HG02588 (cell line): ENCODE data around the gene MRPL21.

Experiments used
- ATAC-seq: cut with Tn5 transposase; IDR thresholded peaks from one replicate; pipeline ENCODE4 v1.9.1; 2021; ENCODE audit warnings: mild to moderate bottlenecking, moderate library complexity; ENCODE audit not compliant: unreplicated experiment

Gene MRPL21

DNA sequence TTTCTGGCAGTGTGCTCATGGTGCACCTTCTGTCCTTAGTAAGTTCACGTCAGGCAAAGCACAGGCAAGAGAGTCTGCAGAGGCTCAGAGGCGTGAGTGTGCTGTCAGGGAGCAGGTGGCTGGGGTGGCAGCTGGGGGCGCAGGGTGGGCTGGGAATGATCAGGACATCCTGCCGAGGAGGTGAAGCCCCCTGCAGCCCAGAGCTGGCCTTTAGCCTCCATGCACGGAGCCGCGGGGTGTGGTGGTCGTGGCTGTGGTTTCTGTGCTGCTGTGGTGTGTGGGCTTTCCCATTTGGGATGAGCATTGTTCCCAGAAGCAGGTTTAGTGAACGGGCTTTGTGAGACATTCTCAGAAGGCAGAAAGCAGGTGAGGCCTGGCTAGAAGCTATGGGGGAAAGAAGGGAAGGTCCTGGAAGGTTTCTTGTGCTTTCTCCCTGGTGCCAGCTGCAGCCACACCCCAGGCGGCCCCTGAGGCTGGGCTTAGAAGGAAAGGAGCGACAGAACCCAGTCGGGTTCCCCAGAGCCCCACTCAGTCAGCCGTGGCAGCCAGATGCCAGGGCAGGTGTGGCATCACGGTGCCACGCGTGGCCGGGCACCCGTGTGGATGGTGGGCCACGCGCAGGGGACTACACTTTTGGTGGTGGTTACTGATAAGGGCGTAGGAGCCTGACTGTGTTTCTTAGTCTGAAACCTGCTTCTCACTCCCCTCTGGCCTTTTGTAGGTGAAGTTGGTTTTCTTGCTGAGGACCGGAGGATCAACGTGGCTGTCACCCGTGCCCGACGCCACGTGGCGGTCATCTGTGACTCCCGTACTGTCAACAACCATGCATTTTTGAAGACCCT is 32.1 kb upstream of the MRPL21 start:
- no peak for ATAC-seq

- no peak for ATAC-seq
Measured at GRCh38 chr11:68935066-68935465, 31.4 kb upstream of the MRPL21 start.

DNA sequence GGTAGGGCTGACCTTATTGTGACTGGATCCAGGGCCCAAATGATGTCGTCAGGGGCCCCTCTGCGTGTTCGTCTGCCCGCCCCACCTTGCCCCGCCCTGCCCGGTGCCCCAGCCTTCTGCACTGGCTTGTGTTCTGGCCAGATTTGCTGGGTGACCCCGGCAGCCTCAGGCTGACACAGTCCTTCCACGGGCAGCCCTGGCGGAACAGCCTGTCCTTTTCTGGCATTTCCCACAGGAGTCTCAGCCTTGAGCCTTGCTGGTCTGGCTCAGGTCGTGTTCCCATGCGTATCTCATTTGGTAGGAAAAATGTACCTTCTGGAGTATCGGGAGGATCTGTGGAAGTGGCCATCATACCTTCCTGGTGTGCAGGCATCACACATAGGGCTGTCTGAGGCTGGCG is 31.0 kb upstream of the MRPL21 start:
- ATAC-seq, result no peak

DNA sequence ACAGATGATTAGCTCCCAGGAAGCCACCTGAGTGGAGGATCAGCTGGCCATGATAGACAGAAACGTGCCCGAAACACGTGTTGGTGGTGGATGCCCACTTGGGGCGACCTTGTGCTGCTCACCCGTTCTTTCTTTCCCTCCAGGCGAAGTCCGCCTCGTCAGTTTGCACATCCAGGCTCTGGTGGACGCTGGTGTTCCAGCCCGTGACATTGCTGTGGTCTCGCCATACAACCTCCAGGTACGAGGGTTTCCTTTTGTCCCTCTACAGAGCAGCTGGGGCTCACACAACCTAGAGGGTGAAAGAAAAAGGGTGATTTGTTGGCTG is 30.7 kb upstream of the MRPL21 start:
- ATAC-seq, result no peak

DNA sequence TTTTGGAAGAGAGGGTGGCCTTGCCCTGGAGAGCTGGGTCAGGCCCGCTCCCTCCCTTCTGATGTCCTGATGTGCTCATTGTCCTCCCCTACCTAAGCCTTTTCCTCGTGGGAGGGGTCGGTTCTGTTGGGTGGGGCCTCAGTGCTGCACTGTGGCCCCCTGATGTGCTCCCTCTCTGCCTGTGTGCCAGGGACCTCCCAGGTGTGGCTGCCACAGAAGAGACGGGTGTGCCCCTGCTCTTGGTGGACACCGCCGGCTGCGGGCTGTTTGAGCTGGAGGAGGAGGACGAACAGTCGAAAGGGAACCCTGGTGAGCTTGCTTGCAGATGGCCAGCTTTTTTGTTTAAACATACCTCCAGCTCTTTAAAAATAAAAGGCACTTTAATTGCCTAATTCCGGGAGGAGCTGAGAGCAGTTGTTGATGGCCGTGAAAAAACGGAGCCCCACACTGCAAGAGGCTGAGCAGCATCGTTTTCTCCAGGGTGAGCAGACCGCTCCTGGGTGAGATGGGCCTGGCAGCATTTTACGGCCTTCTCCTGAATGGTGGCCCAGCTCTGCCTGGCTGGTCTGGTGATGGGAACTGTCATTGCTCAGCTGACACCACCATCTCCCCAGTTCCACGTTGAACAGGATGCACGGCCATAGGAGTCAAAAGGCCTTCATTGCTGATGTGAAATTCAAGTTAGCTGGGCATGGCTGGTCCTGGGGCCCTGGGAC is 30.1 kb upstream of the MRPL21 start:
- no peak for ATAC-seq

GRCh38 chr11:68932933-68933577 is 29.4 kb upstream of the MRPL21 start:
- no peak for ATAC-seq

GRCh38 chr11:68932358-68932757 is 28.7 kb upstream of the MRPL21 start:
- no peak for ATAC-seq

GRCh38 chr11:68931911-68932310 is 28.3 kb upstream of the MRPL21 start:
- ATAC-seq, result no peak

GRCh38 chr11:68930991-68931855 is 27.6 kb upstream of the MRPL21 start:
- ATAC-seq, result no peak

- no peak for ATAC-seq
Measured at GRCh38 chr11:68929706-68930570, 26.3 kb upstream of the MRPL21 start.

DNA sequence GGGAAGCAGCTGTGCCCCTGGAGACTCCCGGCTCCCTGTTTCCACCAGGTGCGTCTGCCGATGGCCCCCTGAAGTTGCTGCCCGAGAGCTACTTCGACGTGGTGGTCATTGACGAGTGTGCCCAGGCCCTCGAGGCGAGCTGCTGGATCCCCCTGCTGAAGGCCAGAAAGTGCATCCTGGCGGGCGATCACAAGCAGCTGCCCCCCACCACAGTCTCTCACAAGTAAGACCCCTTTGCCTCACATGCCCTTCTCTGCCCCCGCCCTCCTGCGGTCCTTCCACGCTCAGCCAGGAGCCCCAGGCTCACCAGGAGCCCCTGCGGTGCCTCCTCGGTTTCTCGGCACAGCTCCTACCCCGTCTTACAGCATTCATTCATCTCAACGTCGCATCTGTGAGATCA is 25.5 kb upstream of the MRPL21 start:
- ATAC-seq, result no peak

- ATAC-seq, result no peak
Measured at GRCh38 chr11:68928136-68928880, 24.7 kb upstream of the MRPL21 start.

DNA sequence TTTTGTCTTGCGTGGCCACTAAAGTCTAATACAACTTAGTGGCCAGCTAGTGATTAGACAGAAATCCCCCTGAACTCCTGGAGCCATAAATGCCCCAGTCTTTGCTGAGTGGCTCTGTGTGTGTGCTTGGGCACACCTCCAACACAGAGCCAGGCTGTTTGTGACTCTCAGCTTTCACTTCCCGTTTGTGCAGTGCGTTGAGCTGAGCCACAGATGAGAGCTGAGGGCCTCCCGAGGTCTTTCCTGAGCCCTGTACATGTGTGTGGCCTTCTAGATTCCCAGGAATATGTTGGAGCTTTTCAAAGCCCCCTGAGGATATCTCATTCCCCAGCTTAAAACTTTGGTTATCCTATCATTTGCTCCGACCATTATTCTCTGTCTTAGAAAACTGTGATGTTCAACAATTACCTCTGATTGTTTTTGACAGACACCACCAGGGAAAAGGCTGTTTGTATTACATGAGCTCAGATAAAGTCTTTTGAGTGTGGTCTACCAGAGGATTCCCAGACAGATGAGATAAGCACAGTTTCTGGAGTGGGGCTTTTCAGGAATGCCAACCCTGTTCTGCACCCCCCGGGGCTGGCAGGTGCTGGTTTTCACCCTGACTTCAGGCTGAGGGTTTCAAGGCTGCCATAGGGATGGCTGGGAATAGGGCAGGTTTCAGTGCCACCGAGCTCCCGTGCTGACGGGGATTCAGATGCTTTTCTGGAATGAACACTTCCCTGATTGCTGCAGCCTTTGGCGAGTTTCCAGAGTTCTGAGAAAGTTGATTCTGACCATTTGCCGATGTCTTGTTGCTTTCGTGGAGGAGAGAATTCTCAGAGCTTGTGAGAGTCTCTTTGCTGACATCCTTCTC is 23.9 kb upstream of the MRPL21 start:
- no peak for ATAC-seq

DNA sequence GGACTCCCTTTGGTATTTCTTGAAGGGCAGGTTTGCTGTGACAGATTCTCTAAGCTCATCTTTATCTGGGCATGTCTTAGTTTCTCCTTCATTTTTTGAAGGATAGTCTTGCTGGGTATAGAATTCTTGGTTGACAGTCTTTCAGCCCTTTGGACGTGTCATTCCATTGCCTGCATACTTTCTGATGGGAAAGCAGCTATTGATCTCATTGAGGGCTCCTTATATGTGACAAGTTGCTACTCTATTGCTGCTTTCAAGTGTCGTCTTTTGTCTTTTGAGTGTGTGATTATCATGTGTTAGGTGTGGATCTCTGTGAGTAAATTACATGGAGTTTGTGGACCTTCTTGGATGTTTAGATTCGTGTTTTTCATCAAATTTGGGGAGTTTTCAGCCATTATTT is 22.0 kb upstream of the MRPL21 start:
- ATAC-seq, result no peak

GRCh38 chr11:68924073-68924925 is 20.7 kb upstream of the MRPL21 start:
- ATAC-seq, result no peak

DNA sequence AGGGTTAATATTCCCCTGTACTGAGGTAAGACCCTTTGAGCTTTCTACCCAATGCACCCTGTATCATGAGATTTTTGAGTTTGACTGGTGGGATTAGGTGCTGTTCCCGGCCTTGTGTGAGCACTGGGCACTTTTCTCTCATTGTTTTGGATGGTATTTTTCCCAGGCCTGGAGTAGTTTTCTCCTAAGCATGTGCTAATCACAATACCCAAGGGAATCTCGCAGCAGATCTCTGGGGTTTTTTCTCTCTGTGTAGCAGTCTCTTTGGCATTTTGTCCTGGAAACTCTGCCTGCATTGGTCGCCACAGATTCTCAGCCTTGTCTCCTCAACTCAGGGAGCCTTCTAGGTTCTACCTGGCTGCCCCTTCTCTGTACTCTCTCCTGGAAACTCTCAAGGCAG is 20.0 kb upstream of the MRPL21 start:
- no peak for ATAC-seq

DNA sequence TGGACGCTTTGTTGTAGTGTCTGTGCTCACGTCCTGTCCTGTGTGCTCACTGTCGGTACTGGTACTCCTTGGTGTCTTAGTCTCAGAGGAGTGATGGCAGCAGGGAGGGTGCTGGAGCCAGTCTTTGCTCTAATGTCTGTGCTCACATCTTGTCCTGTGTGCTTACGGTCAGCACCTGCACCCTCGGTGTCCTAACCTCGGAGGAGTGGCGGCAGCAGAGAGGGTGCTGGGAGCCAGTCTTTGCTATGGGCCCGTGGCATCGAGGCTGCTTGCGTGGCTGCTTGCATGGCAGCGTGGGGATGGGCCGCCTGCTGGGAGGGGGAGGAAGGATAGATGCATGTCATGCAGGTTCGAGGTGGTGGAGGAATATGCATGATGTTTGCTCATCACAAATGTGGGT is 12.8 kb upstream of the MRPL21 start:
- no peak for ATAC-seq

GRCh38 chr11:68914761-68915160 is 11.1 kb upstream of the MRPL21 start:
- ATAC-seq, result no peak
